GM18951 (cell line): ENCODE results near the gene ARHGAP8.
"Not testable (repeated sequence)": the region's sequence is repeated elsewhere in the genome, so short reads cannot be mapped to it uniquely, and the experiment has no call there.

ENCODE experiments used
- POLR2A ChIP-seq: IDR thresholded peaks from 4 replicates; pipeline ENCODE4 v1.6.1; 2011; ENCODE audit warnings: mild to moderate bottlenecking; ENCODE audit not compliant: insufficient read length, insufficient read depth; ENCODE audit errors: extremely low read depth
- in situ Hi-C: fragments of 300-500 bp; cut with MboI; formaldehyde crosslinking; loops from one replicate; pipeline ENCODE4 v1.12.0; 2022; ENCODE audit warnings: low sequenced_read_pairs, mixed read lengths, inconsistent platforms; ENCODE audit not compliant: unreplicated experiment

ARHGAP8 gene

DNA sequence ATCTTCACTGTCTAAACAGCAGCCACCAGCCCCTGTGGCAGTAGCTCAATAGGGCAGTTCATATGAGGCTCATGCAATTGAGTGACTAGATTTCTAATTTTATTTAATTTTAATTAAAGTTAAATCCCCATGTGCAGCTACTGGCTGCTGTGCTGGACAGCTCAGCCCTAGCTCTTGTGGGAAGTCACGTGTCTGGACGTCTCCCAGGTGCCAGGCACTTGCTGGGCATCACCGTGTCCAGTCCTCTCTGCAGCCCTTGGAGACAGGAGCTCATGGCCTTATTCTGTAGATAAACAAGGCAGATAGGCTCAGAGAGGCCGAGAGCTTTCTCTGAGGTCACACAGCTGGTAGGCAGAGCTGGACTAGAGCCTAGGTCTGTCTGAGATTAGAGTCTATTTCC is 95.0 kb downstream of the ARHGAP8 start:
- no peak for TF ChIP-seq POLR2A
- in situ Hi-C loops = no loop called here

DNA sequence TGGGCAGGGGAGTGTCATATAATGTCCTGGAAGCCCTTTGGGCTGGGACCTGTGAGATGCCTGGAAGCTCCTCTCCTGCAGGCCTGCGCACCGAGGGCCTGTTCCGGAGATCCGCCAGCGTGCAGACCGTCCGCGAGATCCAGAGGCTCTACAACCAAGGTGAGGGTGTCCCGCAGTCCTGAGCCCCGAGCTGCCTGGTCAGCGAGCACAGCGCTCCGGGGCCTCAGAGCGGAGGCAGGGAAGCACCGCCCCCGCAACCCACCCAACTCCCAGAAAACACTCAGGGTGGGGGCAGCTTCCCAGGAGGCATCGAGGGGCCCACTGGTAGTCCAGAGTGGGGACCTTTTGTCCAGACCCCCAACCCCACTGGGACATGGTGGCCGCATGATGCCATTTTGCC is 95.5 kb downstream of the ARHGAP8 start:
- in situ Hi-C loops = no loop called here
- no peak for TF ChIP-seq POLR2A

DNA sequence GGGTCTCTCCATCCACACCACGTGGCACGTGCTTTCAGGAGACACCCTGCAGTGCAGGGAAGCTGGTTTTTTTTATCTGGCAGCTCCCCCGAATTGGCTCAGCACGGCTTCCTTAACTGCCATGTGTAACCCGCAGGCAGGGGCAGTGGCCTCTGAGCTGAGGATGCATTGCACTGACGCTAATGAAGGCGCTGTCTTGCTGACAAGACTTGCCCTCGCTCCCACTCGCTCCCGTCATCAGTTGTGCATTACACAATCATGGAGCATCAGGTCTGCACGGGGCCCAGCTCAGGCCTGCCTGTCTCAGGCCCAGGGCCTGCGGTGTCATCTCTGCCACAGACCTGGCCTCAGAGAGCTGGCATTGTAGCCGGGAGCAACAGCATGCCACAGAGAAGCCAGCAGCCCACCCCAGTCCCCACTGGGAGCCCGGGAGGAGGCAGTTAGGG is 95.9 kb downstream of the ARHGAP8 start:
- in situ Hi-C loops = no loop called here
- TF ChIP-seq POLR2A = no peak

DNA sequence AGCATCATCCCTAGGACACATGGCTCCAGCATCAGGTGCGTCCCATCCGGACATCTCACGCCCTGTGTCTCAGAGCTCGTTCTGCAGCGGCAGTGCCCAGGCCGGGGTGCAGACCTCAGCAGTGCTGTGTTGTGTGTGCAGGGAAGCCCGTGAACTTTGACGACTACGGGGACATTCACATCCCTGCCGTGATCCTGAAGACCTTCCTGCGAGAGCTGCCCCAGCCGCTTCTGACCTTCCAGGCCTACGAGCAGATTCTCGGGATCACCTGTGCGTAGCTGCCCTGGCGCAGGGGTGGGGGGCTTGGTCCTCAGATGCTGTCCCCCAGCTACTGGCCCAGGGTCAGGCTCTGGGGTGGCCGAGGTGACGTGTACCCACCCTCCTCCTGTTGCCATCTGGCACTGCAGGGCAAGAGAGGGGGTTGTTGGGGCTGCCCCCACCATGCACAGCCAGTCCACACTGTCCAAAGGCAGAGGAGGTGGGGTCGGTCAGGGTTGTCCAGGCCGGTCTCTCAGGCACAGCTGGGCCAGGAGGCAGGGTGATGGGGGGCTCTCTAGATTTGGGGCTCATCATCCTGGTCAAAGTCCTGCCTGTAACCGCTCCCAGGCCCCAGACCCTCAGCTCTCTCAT is 96.5 kb downstream of the ARHGAP8 start:
- no peak for TF ChIP-seq POLR2A

DNA sequence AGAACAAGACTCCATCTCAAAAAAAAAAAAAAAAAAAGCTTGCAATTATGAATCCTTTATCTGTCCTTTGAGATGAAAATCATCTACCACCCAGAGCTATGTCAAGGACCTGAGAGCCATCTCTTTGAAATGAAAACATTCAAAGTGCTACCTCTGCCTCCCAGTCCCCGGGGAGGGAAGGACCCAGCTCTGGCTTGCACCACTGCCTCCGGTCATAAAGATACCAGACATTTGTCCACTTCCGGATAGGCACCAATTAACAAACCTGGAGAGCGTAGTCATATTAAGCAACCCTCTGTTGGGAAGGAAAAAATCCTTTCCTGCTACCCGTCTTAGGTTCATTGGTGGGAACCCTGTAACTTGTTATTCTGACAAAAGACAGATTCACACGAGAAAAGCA is 98.6 kb downstream of the ARHGAP8 start:
- TF ChIP-seq POLR2A = no peak
- in situ Hi-C loops = no loop called here

More for the DNA sequence above, 96.5 kb downstream of the ARHGAP8 start:
- in situ Hi-C loops = no loop called here

DNA sequence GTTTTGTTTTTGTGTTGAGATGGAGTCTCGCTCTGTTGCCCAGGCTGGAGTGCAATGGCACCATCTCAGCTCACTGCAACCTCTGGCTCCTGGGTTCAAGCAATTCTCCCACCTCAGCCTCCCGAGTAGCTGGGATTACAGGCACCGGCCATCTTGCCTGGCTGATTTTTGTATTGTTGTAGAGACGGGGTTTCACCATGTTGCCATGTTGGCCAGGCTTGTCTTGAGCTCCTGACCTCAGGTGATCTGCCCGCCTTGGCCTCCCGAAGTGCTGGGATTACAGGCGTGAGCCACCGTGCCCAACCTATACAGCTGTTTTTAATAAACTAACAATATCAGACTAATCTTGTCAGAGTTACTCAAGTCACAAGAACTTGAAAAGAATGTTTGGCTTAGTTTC is 102.3 kb downstream of the ARHGAP8 start:
- in situ Hi-C loops = not testable (repeated sequence)

DNA sequence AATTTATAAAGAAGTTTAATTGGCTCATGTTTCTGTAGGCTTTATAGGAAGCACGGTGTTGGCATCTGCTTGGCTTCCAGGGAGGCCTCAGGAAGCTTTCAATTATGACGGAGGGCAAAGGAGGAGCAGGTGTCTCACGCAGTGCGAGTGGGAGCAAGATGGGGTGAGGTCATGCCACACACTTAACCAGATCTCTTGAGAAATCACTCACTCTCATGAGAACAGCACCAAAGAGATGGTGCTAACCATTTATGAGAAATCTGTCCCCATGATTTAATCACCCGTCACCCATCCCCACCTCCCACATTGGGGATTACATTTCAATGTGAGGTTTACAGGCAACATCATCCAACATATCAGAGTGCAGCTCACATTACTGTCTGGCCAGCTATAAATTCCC is 103.5 kb downstream of the ARHGAP8 start:
- in situ Hi-C loops = no loop called here
- TF ChIP-seq POLR2A = no peak

DNA sequence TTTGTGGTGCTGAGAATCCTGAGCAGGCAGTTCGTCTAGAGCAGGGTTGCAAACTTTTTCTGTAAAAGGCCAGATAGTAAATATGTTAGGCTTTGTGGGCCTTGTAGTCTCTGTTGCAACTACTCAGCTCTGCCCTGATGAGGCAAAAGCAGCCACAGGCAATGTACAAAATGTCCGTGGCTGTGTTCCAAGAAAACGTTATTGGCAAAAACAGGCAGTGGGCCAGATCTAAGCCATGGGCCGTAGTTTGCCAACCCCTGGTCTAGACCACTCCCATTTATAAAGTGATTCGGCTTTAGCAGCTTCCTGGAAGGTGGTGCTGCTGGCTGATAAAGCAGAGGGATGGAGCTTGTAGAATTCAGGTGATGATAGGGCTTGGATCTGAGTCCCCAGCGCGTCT is 106.4 kb downstream of the ARHGAP8 start:
- in situ Hi-C loops = not testable (repeated sequence)

DNA sequence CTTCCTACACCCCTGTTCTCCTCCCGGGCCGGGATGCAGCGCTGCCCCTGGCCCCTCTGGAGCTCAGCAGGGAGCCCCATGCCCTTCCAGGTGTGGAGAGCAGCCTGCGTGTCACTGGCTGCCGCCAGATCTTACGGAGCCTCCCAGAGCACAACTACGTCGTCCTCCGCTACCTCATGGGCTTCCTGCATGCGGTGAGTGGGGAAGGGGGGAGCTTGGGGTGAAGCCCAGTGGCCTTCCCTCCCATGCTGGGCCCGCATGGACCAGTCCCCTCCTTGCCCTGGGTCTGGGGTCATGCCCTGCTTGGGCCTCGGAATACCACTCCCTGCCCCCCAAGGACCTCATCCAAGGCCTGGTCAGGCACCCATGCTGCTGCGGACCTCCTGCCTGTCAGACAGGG is 107.3 kb downstream of the ARHGAP8 start:
- in situ Hi-C loops = no loop called here
- TF ChIP-seq POLR2A = no peak

DNA sequence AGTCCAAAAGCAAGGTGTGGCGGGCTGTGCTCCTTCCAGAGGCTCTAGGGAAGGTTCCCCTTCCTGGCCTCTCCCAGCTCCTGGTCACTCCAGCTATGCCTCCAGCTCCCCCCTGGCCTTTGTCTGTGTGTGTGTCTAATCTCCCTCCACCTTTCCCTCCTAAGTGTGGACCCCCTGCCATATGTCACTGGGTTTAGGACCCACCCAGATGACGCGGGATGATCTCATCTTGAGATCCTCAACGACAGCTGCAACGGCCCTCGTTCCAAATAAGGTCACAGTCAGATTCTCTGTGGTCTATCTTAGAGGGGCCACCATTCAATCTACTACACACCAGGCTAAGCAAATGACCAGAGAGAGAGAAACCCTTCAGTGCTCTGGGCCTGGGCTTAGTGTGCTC is 107.9 kb downstream of the ARHGAP8 start:
- in situ Hi-C loops = no loop called here
- no peak for TF ChIP-seq POLR2A

DNA sequence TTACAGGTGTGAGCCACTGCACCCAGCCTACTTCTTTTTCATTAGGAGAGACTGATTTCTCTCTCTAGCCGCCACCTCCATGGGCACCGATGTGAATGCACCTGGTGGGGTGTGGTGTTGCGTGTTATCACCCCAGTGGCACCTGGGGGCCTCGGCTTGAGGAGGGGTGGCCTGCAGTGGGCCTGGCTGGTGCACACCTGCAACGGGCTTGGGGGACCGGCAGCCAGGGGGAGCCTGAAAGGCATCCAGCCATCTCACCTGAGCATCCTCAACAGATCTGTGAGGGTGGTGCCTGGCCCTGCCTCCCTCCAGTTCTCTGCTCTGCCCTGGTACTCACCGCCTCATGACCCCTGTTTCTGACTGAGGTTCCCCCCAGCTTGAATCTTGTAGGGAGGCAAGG is 108.9 kb downstream of the ARHGAP8 start:
- in situ Hi-C loops = no loop called here
- TF ChIP-seq POLR2A = no peak

DNA sequence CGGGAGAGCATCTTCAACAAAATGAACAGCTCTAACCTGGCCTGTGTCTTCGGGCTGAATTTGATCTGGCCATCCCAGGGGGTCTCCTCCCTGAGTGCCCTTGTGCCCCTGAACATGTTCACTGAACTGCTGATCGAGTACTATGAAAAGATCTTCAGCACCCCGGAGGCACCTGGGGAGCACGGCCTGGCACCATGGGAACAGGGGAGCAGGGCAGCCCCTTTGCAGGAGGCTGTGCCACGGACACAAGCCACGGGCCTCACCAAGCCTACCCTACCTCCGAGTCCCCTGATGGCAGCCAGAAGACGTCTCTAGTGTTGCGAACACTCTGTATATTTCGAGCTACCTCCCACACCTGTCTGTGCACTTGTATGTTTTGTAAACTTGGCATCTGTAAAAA is 109.9 kb downstream of the ARHGAP8 start:
- in situ Hi-C loops = no loop called here

DNA sequence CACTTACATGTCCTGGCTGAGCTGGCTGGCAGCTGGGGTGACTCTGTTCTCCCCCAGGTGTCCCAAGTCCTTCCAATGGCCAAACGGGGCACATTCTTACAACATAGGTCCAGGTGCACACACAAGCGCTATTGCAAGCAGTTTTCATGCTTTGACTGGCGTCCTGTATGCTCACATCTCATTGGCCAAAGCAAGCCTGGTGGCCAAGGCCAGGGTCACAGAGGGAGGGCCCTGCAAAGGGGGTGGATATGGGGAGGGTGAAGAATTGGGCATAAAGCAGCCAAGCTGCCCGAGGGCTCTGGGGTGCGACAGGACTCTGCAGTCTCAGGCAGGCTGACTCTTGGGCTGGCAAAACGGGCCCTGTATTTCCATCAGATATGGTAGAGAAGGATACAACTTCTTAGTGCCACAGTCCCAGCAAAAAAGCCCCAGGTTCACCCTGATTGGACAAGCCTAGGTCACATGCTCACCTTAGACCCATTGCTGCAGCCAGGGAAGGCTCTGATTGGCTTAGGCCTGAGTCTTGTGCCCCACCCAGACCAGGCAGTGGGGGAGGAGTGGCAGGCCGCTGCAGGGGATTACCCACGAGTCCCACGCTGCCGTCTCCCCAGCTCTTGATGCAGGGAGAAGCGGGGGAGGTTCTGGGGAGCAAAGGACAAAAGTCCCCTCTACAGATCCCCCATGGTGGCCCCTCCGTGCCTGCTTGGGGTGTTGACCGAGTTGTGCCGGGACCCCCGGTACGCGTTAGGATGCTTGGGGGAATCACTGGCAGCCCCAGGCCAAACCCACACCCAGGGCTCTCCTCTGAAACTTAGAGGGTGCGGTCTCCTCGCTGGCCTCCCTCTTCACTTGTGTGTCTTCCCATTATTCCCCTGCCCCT is 110.8 kb downstream of the ARHGAP8 start:
- TF ChIP-seq POLR2A = no peak
- in situ Hi-C loops = no loop called here

More for the DNA sequence above, 109.9 kb downstream of the ARHGAP8 start:
- no peak for TF ChIP-seq POLR2A
